AG08395 (cell line): ENCODE results near the gene ENOX1.

Experiments used
- DNase-seq: peaks from one replicate; pipeline ENCODE4 v3.0.0; 2012; ENCODE audit warnings: mixed read lengths, low spot score

ENOX1 gene

GRCh38 chr13:43484432-43485225, 302.1 kb downstream of the ENOX1 start:
- no peak for DNase-seq

- no peak for DNase-seq
These were observed 302.8 kb downstream of the ENOX1 start for GRCh38 chr13:43483930-43484329.

- DNase-seq, result no peak
These were observed 304.1 kb downstream of the ENOX1 start for GRCh38 chr13:43482641-43483040.

- DNase-seq, result no peak
These were observed 304.7 kb downstream of the ENOX1 start for GRCh38 chr13:43482026-43482425.

GRCh38 chr13:43478902-43479301, 307.9 kb downstream of the ENOX1 start:
- no peak for DNase-seq

- no peak for DNase-seq
These were observed 308.6 kb downstream of the ENOX1 start for GRCh38 chr13:43478211-43478610.

- no peak for DNase-seq
These were observed 311.6 kb downstream of the ENOX1 start for GRCh38 chr13:43475140-43475539.

GRCh38 chr13:43473437-43473836, 313.3 kb downstream of the ENOX1 start:
- no peak for DNase-seq

- no peak for DNase-seq
These were observed 313.8 kb downstream of the ENOX1 start for GRCh38 chr13:43472980-43473379.

- peak; percentile 4 for DNase-seq
These were observed 314.4 kb downstream of the ENOX1 start for GRCh38 chr13:43472339-43472738.

- no peak for DNase-seq
These were observed 316.2 kb downstream of the ENOX1 start for GRCh38 chr13:43470610-43471009.

GRCh38 chr13:43469791-43470190, 317.0 kb downstream of the ENOX1 start:
- no peak for DNase-seq

- DNase-seq, result no peak
These were observed 322.1 kb downstream of the ENOX1 start for GRCh38 chr13:43464578-43465264.

- no peak for DNase-seq
These were observed 338.0 kb downstream of the ENOX1 start for GRCh38 chr13:43448605-43449336.

GRCh38 chr13:43446126-43446525, 340.6 kb downstream of the ENOX1 start:
- DNase-seq, result peak; percentile 29

GRCh38 chr13:43445668-43446067, 341.1 kb downstream of the ENOX1 start:
- DNase-seq, result no peak

GRCh38 chr13:43444081-43444480, 342.7 kb downstream of the ENOX1 start:
- DNase-seq, result no peak

- no peak for DNase-seq
These were observed 344.8 kb downstream of the ENOX1 start for GRCh38 chr13:43441899-43442499.

GRCh38 chr13:43441464-43441863, 345.3 kb downstream of the ENOX1 start:
- DNase-seq, result no peak

- DNase-seq, result no peak
These were observed 352.6 kb downstream of the ENOX1 start for GRCh38 chr13:43434191-43434590.

- DNase-seq, result no peak
These were observed 353.1 kb downstream of the ENOX1 start for GRCh38 chr13:43433691-43434141.

GRCh38 chr13:43432958-43433357, 353.8 kb downstream of the ENOX1 start:
- DNase-seq, result no peak
